HG03280 (cell line): ENCODE data around the gene SMIM44.
"Not testable (repeated sequence)": the region's sequence is repeated elsewhere in the genome, so short reads cannot be mapped to it uniquely, and the experiment has no call there.

Experiments used
- ATAC-seq: cut with Tn5 transposase; IDR thresholded peaks from one replicate; pipeline ENCODE4 v1.9.1; 2021; ENCODE audit warnings: mild to moderate bottlenecking, moderate library complexity; ENCODE audit not compliant: unreplicated experiment

Gene SMIM44

DNA sequence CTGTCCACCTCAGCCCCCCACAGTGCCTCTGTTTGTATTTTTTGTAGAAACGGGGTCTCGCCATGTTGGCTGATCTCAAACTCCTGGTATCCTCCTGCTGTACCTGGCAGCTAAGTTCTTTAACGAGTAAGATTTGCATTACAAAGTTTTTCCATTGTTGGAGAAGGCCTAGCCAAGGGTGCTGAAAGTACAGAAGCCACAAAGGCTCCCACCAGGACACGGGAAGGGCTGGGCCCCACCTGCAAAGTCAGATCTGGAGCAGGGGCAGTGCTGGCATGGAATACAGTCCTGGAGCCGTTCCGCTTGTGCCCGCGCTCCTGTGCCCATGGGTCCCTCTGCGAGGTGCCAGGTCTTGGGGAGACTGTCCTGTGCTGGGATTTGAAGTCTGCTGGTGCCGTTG lies 35.0 kb upstream of the SMIM44 start:
- ATAC-seq: no peak

- no peak for ATAC-seq
Observed at GRCh38 chr19:3517638-3518037, 34.4 kb upstream of the SMIM44 start.

- no peak for ATAC-seq
Observed at GRCh38 chr19:3516675-3517207, 33.5 kb upstream of the SMIM44 start.

DNA sequence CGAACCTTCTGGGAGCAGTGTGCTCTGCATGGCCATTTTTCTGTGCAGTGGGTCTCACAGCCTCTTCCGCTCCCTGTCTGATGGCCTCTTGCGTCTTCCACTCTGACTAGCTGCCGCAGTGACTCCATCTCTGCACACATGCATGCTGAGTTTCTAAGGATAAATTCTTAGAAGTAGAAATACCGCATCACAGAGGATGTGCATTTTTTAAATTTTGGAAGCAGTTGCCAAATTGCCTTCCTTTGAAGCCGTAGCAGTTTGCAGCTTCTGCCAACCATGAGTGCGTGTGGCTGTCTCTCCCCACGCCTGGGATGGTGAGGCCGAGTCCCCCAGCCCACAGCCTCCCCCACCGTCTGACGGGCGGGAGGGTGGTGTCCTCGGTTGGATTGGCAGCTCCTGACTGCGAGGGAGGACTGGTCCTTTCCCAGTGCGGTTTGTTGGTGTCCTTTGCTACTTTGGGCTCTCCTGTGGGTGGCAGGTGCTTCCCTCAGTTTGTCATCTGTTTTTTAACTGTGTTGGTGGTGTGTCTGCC lies 32.7 kb upstream of the SMIM44 start:
- ATAC-seq: no peak

DNA sequence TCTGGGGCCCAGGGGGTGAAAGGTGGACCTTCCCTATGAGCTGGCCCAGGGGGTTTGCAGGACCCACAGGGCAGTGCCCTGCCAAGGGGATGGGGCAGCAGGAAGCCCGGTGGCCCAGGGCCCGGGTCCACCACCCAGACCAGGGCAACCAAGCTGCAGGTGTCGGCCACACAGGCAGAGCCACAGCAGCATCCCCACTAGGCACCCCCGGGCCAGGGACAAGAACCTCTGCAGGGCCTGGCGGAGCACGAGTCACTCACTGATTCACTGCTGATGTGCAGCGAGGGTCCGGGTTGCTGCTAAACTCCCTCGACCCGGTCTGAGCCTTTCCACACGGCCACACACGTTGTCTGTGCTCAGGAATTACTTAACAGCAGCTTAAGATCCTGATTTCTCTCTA lies 31.7 kb upstream of the SMIM44 start:
- ATAC-seq: no peak

GRCh38 chr19:3513229-3514140 lies 30.2 kb upstream of the SMIM44 start:
- ATAC-seq: no peak

- ATAC-seq: no peak
Observed at GRCh38 chr19:3512562-3513228, 29.5 kb upstream of the SMIM44 start.

- no peak for ATAC-seq
Observed at GRCh38 chr19:3511506-3512251, 28.4 kb upstream of the SMIM44 start.

GRCh38 chr19:3510727-3511126 lies 27.5 kb upstream of the SMIM44 start:
- no peak for ATAC-seq

GRCh38 chr19:3509566-3509989 lies 26.3 kb upstream of the SMIM44 start:
- ATAC-seq: no peak

DNA sequence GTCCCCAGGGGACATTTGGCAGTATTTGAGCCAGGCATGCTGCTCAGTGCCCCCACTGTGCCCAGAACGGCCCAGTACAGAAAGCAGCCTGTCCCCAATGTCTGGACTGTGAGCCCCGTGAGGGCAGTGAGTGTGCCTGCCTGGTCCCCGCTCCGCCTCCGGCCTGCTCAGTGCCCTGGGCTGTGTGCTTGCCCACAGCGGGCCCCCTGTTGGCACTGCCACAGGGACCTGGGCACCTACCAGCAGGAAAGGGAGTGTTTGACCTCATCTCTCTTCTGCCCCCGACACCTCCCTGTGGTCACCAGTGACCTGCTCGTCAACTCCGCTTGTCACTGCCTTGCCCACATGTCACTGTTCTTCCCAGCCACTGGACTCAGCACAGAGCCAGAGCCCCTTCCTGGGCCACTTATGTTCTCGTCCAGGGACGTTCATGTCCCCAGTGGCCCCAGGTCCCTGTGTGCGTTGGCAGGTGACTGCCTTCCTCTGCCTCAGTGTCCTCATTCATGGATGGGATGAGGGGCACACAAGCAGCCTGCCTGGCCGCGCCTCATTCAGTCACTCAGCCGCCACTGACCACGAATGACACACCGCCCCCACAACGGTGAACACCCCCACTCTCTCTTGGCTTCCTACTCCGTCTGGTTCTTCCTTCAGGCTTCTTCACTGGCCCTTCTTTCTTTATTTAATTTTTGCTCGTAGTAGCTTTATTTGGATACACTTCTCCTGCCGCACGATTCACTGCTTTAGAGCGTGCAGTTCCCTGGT lies 25.7 kb upstream of the SMIM44 start:
- no peak for ATAC-seq

- ATAC-seq: not testable (repeated sequence)
Observed at GRCh38 chr19:3508121-3508661, 24.9 kb upstream of the SMIM44 start.

- no peak for ATAC-seq
Observed at GRCh38 chr19:3507371-3508120, 24.3 kb upstream of the SMIM44 start.

DNA sequence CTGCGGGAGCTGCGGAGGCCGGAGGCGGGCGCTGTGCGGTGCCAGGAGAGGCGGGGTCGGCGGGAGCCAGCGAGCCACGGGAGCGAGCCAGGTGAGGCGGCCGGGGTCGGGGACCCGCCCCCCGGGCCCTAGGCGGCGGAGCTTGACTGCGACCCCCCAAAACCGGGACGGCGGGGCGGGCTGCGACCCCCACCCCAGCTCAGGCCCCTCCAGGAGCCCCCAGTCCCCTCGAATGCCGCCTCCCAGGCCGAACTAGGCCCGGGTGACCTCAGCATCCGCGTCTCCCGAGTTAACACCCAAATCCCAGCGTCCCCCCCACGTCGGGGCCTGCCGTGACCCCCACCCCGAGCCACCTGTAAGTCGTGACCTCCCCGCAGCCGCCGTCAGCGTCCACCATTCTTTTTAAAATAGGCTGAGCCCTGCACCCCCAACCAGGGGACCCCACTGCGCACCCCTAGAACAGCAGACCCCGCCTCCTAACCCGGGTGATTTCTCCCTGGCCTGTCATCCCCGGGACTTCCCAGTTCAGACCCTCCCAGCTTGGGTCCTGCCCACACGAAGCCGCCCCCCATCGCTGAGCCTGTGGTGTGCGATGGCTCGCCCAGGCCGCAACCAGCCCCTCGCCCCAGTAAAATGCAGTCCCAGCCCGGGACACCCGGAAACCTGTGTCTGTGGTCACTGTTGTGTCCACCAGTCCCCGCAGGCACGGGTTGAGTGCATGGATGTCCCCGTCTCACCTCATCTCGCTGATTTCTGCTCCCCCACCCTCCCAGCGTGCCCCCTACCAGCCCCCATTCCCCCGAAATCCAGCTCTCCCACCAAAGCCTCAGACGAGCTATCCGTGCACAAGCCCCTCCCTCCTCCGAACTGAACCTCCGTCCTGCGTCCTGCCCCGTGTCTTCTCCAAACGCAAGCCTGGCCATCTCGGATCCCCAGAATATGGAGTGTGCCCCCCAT lies 23.4 kb upstream of the SMIM44 start:
- ATAC-seq: no peak

- ATAC-seq: peak; percentile 90
Observed at GRCh38 chr19:3505598-3506383, 22.6 kb upstream of the SMIM44 start, which contains the start of gene FZR1. FZR1 (plus strand) TSS chr19:3506311; CDS start chr19:3522990, 16,679 bp downstream.

GRCh38 chr19:3504735-3505134 lies 21.5 kb upstream of the SMIM44 start:
- ATAC-seq: no peak

GRCh38 chr19:3503036-3503572 lies 19.9 kb upstream of the SMIM44 start:
- ATAC-seq: no peak
